ENCODE results near the gene ATCAY. TPM values are rescaled to one million over a fixed set of nuclear protein-coding genes. Genes with fewer than 3 reads are reported as not detected.
"Not testable (repeated sequence)": the region's sequence is repeated elsewhere in the genome, so short reads cannot be mapped to it uniquely, and the experiment has no call there.

The ATCAY gene
- polyA plus RNA-seq, 2 donors = not detected

- H3K4me3 ChIP-seq (ENCODE audit: low read depth in 1 of 2, low read length in 2 of 2) = no peak overlapping the region
- H3K9me3 ChIP-seq (ENCODE audit: control insufficient read depth in 2 of 2, insufficient read depth in 1 of 2, low read depth in 1 of 2, low read length in 1 of 2) = peaks cover 5 to 14% of the 10 kb centered on the region in 2 donors
- no peaks in the 10 kb centered on the region for H3K27me3 ChIP-seq (ENCODE audit: control insufficient read depth in 1 of 2, insufficient read depth in 2 of 2, low read length in 2 of 2)
- no peaks in the 10 kb centered on the region for H3K36me3 ChIP-seq (ENCODE audit: control insufficient read depth in 2 of 2, insufficient read depth in 2 of 2, low read length in 1 of 2)
- WGBS, 2 donors = 76 to 81% methylated on average over 7 to 9 of the region's 9 CpGs
- H3K27ac ChIP-seq (ENCODE audit: low read depth in 2 of 2, low read length in 1 of 2) = no peak overlapping the region
- H3K4me1 ChIP-seq (ENCODE audit: control insufficient read depth in 2 of 2, insufficient read depth in 2 of 2, low read length in 1 of 2) = no peaks in the 10 kb centered on the region
Observed at GRCh38 chr19:3914199-3914598, 33.7 kb downstream of the ATCAY start.

GRCh38 chr19:3916033-3916432 is 35.5 kb downstream of the ATCAY start:
- no peak overlapping the region for H3K4me3 ChIP-seq (ENCODE audit: low read depth in 1 of 2, low read length in 2 of 2)
- no peak overlapping the region for H3K27ac ChIP-seq (ENCODE audit: low read depth in 2 of 2, low read length in 1 of 2)
- peaks cover 0 to 6% of the 10 kb centered on the region in 2 donors for H3K9me3 ChIP-seq (ENCODE audit: control insufficient read depth in 2 of 2, insufficient read depth in 1 of 2, low read depth in 1 of 2, low read length in 1 of 2)
- WGBS, 2 donors = 93 to 94% methylated on average over 5 of the region's 5 CpGs
- no peaks in the 10 kb centered on the region for H3K4me1 ChIP-seq (ENCODE audit: control insufficient read depth in 2 of 2, insufficient read depth in 2 of 2, low read length in 1 of 2)
- no peaks in the 10 kb centered on the region for H3K27me3 ChIP-seq (ENCODE audit: control insufficient read depth in 1 of 2, insufficient read depth in 2 of 2, low read length in 2 of 2)
- H3K36me3 ChIP-seq (ENCODE audit: control insufficient read depth in 2 of 2, insufficient read depth in 2 of 2, low read length in 1 of 2) = no peaks in the 10 kb centered on the region

- no peaks in the 10 kb centered on the region for H3K4me1 ChIP-seq (ENCODE audit: control insufficient read depth in 2 of 2, insufficient read depth in 2 of 2, low read length in 1 of 2)
- 94% methylated on average over 8 of the region's 8 CpGs for WGBS, 2 donors
- no peak overlapping the region for H3K27ac ChIP-seq (ENCODE audit: low read depth in 2 of 2, low read length in 1 of 2)
- H3K4me3 ChIP-seq (ENCODE audit: low read depth in 1 of 2, low read length in 2 of 2) = no peak overlapping the region
- no peaks in the 10 kb centered on the region for H3K36me3 ChIP-seq (ENCODE audit: control insufficient read depth in 2 of 2, insufficient read depth in 2 of 2, low read length in 1 of 2)
- H3K9me3 ChIP-seq (ENCODE audit: control insufficient read depth in 2 of 2, insufficient read depth in 1 of 2, low read depth in 1 of 2, low read length in 1 of 2) = peaks cover 0 to 11% of the 10 kb centered on the region in 2 donors
- no peaks in the 10 kb centered on the region for H3K27me3 ChIP-seq (ENCODE audit: control insufficient read depth in 1 of 2, insufficient read depth in 2 of 2, low read length in 2 of 2)
Observed at GRCh38 chr19:3919793-3920192, 39.3 kb downstream of the ATCAY start.

GRCh38 chr19:3923096-3923758 is 42.7 kb downstream of the ATCAY start:
- Histone ChIP-seq H3K4me3 (ENCODE audit: low read depth in 1 of 2, low read length in 2 of 2) (no peak overlapping the region), H3K27ac (ENCODE audit: low read depth in 2 of 2, low read length in 1 of 2) (no peak overlapping the region), H3K36me3 (ENCODE audit: control insufficient read depth in 2 of 2, insufficient read depth in 2 of 2, low read length in 1 of 2) (no peaks in the 10 kb centered on the region), H3K9me3 (ENCODE audit: control insufficient read depth in 2 of 2, insufficient read depth in 1 of 2, low read depth in 1 of 2, low read length in 1 of 2) (peaks cover 0 to 12% of the 10 kb centered on the region in 2 donors), H3K27me3 (ENCODE audit: control insufficient read depth in 1 of 2, insufficient read depth in 2 of 2, low read length in 2 of 2) (no peaks in the 10 kb centered on the region), H3K4me1 (ENCODE audit: control insufficient read depth in 2 of 2, insufficient read depth in 2 of 2, low read length in 1 of 2) (no peaks in the 10 kb centered on the region)

- WGBS, 2 donors = 86 to 89% methylated on average over 1 of the region's 1 CpG
- no peaks in the 10 kb centered on the region for H3K36me3 ChIP-seq (ENCODE audit: control insufficient read depth in 2 of 2, insufficient read depth in 2 of 2, low read length in 1 of 2)
- H3K4me3 ChIP-seq (ENCODE audit: low read depth in 1 of 2, low read length in 2 of 2) = no peak overlapping the region
- peaks cover 0 to 12% of the 10 kb centered on the region in 2 donors for H3K9me3 ChIP-seq (ENCODE audit: control insufficient read depth in 2 of 2, insufficient read depth in 1 of 2, low read depth in 1 of 2, low read length in 1 of 2)
- H3K4me1 ChIP-seq (ENCODE audit: control insufficient read depth in 2 of 2, insufficient read depth in 2 of 2, low read length in 1 of 2) = no peaks in the 10 kb centered on the region
- H3K27ac ChIP-seq (ENCODE audit: low read depth in 2 of 2, low read length in 1 of 2) = no peak overlapping the region
- no peaks in the 10 kb centered on the region for H3K27me3 ChIP-seq (ENCODE audit: control insufficient read depth in 1 of 2, insufficient read depth in 2 of 2, low read length in 2 of 2)
Observed at GRCh38 chr19:3923912-3924311, 43.4 kb downstream of the ATCAY start.

- Histone ChIP-seq H3K27ac (ENCODE audit: low read depth in 2 of 2, low read length in 1 of 2) (no peak overlapping the region), H3K27me3 (ENCODE audit: control insufficient read depth in 1 of 2, insufficient read depth in 2 of 2, low read length in 2 of 2) (no peaks in the 10 kb centered on the region)
- 53 to 56% methylated on average over 8 of the region's 8 CpGs for WGBS, 2 donors
Observed at GRCh38 chr19:3931041-3931440, 50.6 kb downstream of the ATCAY start.

GRCh38 chr19:3932931-3933810 is 52.7 kb downstream of the ATCAY start, which contains the start of gene NMRK2:
Gene NMRK2, plus strand, starts transcription at chr19:3933069. Its CDS starts 603 bp downstream, at chr19:3933672.
- Histone ChIP-seq H3K27me3 (ENCODE audit: control insufficient read depth in 1 of 2, insufficient read depth in 2 of 2, low read length in 2 of 2) (no peaks in the 10 kb centered on the region), H3K4me3 (ENCODE audit: low read depth in 1 of 2, low read length in 2 of 2) (no peak within 1 kb of the TSS), H3K36me3 (ENCODE audit: control insufficient read depth in 2 of 2, insufficient read depth in 2 of 2, low read length in 1 of 2) (no peaks in the 10 kb centered on the region), H3K4me1 (ENCODE audit: control insufficient read depth in 2 of 2, insufficient read depth in 2 of 2, low read length in 1 of 2) (peaks cover 0 to 2% of the 10 kb centered on the region in 2 donors), H3K27ac (ENCODE audit: low read depth in 2 of 2, low read length in 1 of 2) (no peak within 1 kb of the TSS), H3K9me3 (ENCODE audit: control insufficient read depth in 2 of 2, insufficient read depth in 1 of 2, low read depth in 1 of 2, low read length in 1 of 2) (no peaks in the 10 kb centered on the region)
- WGBS, 2 donors = 4 to 5% methylated on average over 46 to 51 of the region's 51 CpGs

More at GRCh38 chr19:3931041-3931440, 50.6 kb downstream of the ATCAY start:
- Histone ChIP-seq H3K36me3 (ENCODE audit: control insufficient read depth in 2 of 2, insufficient read depth in 2 of 2, low read length in 1 of 2) (no peaks in the 10 kb centered on the region), H3K4me1 (ENCODE audit: control insufficient read depth in 2 of 2, insufficient read depth in 2 of 2, low read length in 1 of 2) (peaks cover 0 to 2% of the 10 kb centered on the region in 2 donors), H3K9me3 (ENCODE audit: control insufficient read depth in 2 of 2, insufficient read depth in 1 of 2, low read depth in 1 of 2, low read length in 1 of 2) (no peaks in the 10 kb centered on the region), H3K4me3 (ENCODE audit: low read depth in 1 of 2, low read length in 2 of 2) (no peak overlapping the region)

GRCh38 chr19:3936506-3937442 is 56.3 kb downstream of the ATCAY start:
- 78 to 80% methylated on average over 26 to 27 of the region's 29 CpGs for WGBS, 2 donors
- Histone ChIP-seq H3K9me3 (ENCODE audit: control insufficient read depth in 2 of 2, insufficient read depth in 1 of 2, low read depth in 1 of 2, low read length in 1 of 2) (no peaks in the 10 kb centered on the region), H3K36me3 (ENCODE audit: control insufficient read depth in 2 of 2, insufficient read depth in 2 of 2, low read length in 1 of 2) (no peaks in the 10 kb centered on the region), H3K27me3 (ENCODE audit: control insufficient read depth in 1 of 2, insufficient read depth in 2 of 2, low read length in 2 of 2) (no peaks in the 10 kb centered on the region), H3K4me1 (ENCODE audit: control insufficient read depth in 2 of 2, insufficient read depth in 2 of 2, low read length in 1 of 2) (peaks cover 0 to 2% of the 10 kb centered on the region in 2 donors), H3K27ac (ENCODE audit: low read depth in 2 of 2, low read length in 1 of 2) (no peak overlapping the region), H3K4me3 (ENCODE audit: low read depth in 1 of 2, low read length in 2 of 2) (no peak overlapping the region)

- not testable (repeated sequence) for H3K4me3 ChIP-seq (ENCODE audit: low read depth in 1 of 2, low read length in 2 of 2); H3K4me1 ChIP-seq (ENCODE audit: control insufficient read depth in 2 of 2, insufficient read depth in 2 of 2, low read length in 1 of 2); H3K36me3 ChIP-seq (ENCODE audit: control insufficient read depth in 2 of 2, insufficient read depth in 2 of 2, low read length in 1 of 2); H3K27me3 ChIP-seq (ENCODE audit: control insufficient read depth in 1 of 2, insufficient read depth in 2 of 2, low read length in 2 of 2); H3K27ac ChIP-seq (ENCODE audit: low read depth in 2 of 2, low read length in 1 of 2); H3K9me3 ChIP-seq (ENCODE audit: control insufficient read depth in 2 of 2, insufficient read depth in 1 of 2, low read depth in 1 of 2, low read length in 1 of 2)
- WGBS, 2 donors = 88 to 90% methylated on average over 22 of the region's 22 CpGs
Observed at GRCh38 chr19:3938300-3938950, 57.9 kb downstream of the ATCAY start.
